ENCODE data around the gene RETN. TPM values are rescaled to one million over a fixed set of nuclear protein-coding genes. Genes with fewer than 3 reads are reported as not detected.
A peak's percentile ranks its signal among the peaks of the same experiment; 100 is the strongest.

Gene RETN
- not detected for total RNA-seq
- long read RNA-seq, result 0 reads

GRCh38 chr19:7668842-7669241, at the start of gene RETN:
TSS of gene RETN (plus strand) at chr19:7669049. CDS start at chr19:7669327, 278 bp downstream.
- intact Hi-C loops (cut with micrococcal nuclease), result no loop called here
- ATAC-seq (no peak), DNase-seq (no peak)

- DNase-seq, result no peak
- no peak for ATAC-seq
- intact Hi-C loops (cut with micrococcal nuclease), result no loop called here
Measured at GRCh38 chr19:7619671-7620441, 49.0 kb upstream of the RETN start.

GRCh38 chr19:7620442-7621412, 48.1 kb upstream of the RETN start:
- ATAC-seq (no peak), DNase-seq (no peak)
- intact Hi-C loops (cut with micrococcal nuclease), result no loop called here

GRCh38 chr19:7622933-7623685, 45.7 kb upstream of the RETN start:
- intact Hi-C loops (cut with micrococcal nuclease), result no loop called here
- ATAC-seq (no peak), DNase-seq (no peak)

GRCh38 chr19:7623725-7624603, 44.9 kb upstream of the RETN start:
- no peak for DNase-seq
- no peak for ATAC-seq
- intact Hi-C loops (cut with micrococcal nuclease), result no loop called here

- ATAC-seq (no peak), DNase-seq (no peak)
- intact Hi-C loops (cut with micrococcal nuclease), result no loop called here
Measured at GRCh38 chr19:7624810-7625209, 44.0 kb upstream of the RETN start.

GRCh38 chr19:7625763-7626372, 43.0 kb upstream of the RETN start:
- DNase-seq (no peak), ATAC-seq (no peak)
- intact Hi-C loops (cut with micrococcal nuclease), result no loop called here

GRCh38 chr19:7627166-7627565, 41.7 kb upstream of the RETN start:
- intact Hi-C loops (cut with micrococcal nuclease), result no loop called here
- ATAC-seq (no peak), DNase-seq (no peak)

GRCh38 chr19:7628589-7629311, 40.1 kb upstream of the RETN start:
- intact Hi-C loops (cut with micrococcal nuclease), result no loop called here
- ATAC-seq, result no peak
- no peak for DNase-seq

- DNase-seq (peak; percentile 94), ATAC-seq (peak; percentile 98)
- intact Hi-C loops (cut with micrococcal nuclease), result no loop called here
Measured at GRCh38 chr19:7629347-7630054, 39.3 kb upstream of the RETN start, which contains the start of the genes PET100 and XAB2. TSS of gene PET100 (plus strand) at chr19:7629793. CDS start at chr19:7629834, 41 bp downstream. TSS of gene XAB2 (minus strand) at chr19:7629545. CDS start at chr19:7629527, 18 bp downstream.

GRCh38 chr19:7631577-7631976, 37.3 kb upstream of the RETN start:
- ATAC-seq, result no peak
- intact Hi-C loops (cut with micrococcal nuclease), result no loop called here
- no peak for DNase-seq

- DNase-seq, result no peak
- intact Hi-C loops (cut with micrococcal nuclease), result no loop called here
- ATAC-seq, result no peak
Measured at GRCh38 chr19:7632340-7633203, 36.3 kb upstream of the RETN start.

GRCh38 chr19:7633698-7634097, 35.2 kb upstream of the RETN start, which contains the start of gene PCP2:
TSS of gene PCP2 (minus strand) at chr19:7633719. CDS start at chr19:7633457, 262 bp downstream.
- ATAC-seq, result no peak
- DNase-seq, result no peak
- intact Hi-C loops (cut with micrococcal nuclease), result no loop called here

GRCh38 chr19:7635670-7636069, 33.2 kb upstream of the RETN start:
- ATAC-seq, result peak; percentile 42
- intact Hi-C loops (cut with micrococcal nuclease), result no loop called here
- DNase-seq, result no peak

- intact Hi-C loops (cut with micrococcal nuclease), result no loop called here
- DNase-seq (no peak), ATAC-seq (no peak)
Measured at GRCh38 chr19:7636317-7636690, 32.5 kb upstream of the RETN start.
